Motor neuron (in vitro differentiated cells): ENCODE data around the gene SDF2L1. TPM values are rescaled to one million over a fixed set of nuclear protein-coding genes. Genes with fewer than 3 reads are reported as not detected.

ENCODE experiments used
- ATAC-seq, 8 experiments: fragments of 200-7000 bp; cut with Tn5 transposase; replicated peaks in 6 of 8; 2 replicates each; pipeline ENCODE4 v1.8.0; 2021; ENCODE audit warnings: mild to moderate bottlenecking in 8 of 8, moderate library complexity in 8 of 8
- H3K27ac ChIP-seq, 2 donors: fragments of 250-450 bp; sonication (Bioruptor Pico); 2 replicates each; pipeline ENCODE4 v1.9.0; 2021; ENCODE audit warnings: antibody characterized with exemption in 2 of 2, mild to moderate bottlenecking in 2 of 2, moderate library complexity in 1 of 2
- H3K4me1 ChIP-seq, 2 donors: fragments of 250-450 bp; sonication (Bioruptor Pico); replicated peaks in 1 of 2; 2 replicates each; pipeline ENCODE4 v1.6.1; 2021; ENCODE audit warnings: antibody characterized with exemption in 2 of 2, mild to moderate bottlenecking in 2 of 2, moderate library complexity in 1 of 2
- H3K4me3 ChIP-seq, 5 donors: fragments of 250-450 bp; sonication (Bioruptor Pico); 2 replicates each; pipeline ENCODE4 v1.9.0; 2021; ENCODE audit warnings: antibody characterized with exemption in 5 of 5, mild to moderate bottlenecking in 5 of 5, moderate library complexity in 4 of 5
- WGBS, 10 experiments: fragments of 450-650 bp; shearing (Covaris generic); methylation state at CpG; one replicate each; pipeline ENCODE4 v1.0.0; 2022; 5-methylcytosine and 5-hydroxymethylcytosine counted together
- in situ Hi-C, 9 experiments: fragments of 400-800 bp; cut with MboI; loops; one replicate each; pipeline ENCODE4 v1.15.0; 2021; ENCODE audit warnings: low sequenced_read_pairs in 9 of 9, low pct_unique_long_range_greater_than_20kb in 2 of 9; ENCODE audit not compliant: unreplicated experiment in 9 of 9
- total RNA-seq, 8 experiments: library from RNA; unstranded; fragments of 300-600 nt; gene quantifications; 2 replicates each; pipeline versions ENCODE4 v1.2.3 to v1.2.4, GENCODE V29; 2022

SDF2L1 gene
- total RNA-seq, 8 experiments from 2014 or later = 13.2 to 28.9 (median 18.7) TPM

DNA sequence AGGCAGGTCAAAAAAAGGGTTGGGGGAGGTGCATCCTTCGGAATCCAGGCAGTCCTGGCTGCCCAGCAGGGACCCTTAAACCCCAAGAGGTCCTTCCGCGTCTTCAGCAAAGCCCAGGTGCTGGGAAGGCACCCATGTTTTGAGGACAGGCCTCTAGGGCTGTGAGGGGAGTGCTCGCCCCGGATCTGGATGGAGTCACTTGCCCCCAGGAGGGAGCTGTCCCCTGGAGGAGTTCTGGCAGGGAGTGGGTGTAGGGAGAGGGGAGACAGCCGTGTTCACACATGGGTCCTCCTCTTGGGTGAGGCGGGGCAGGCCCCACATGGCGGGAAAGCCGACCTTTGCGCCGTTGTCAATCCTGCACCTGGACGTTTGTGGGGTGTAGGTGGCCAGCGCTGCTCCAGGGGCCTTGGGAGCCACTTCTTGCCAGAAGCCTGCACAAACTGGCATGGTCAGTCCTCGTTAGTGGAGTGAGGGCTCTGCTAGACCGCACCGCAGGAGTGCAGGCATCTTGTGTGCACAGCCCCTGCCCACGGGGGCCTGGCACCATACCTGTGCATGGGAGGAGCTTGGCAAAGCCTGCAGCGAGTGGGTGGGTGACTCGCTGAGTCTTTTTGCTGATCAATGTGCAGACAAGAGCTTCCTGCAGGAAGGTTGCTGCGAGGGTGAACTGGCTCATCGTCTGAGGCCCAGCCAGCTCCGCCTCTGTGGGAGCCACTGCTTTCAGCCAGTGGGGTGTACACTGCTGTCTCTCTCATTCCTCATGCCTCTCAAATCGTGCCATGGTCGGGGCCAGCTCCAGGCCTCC lies 39.7 kb downstream of the SDF2L1 start:
- WGBS, 10 experiments = 53 to 100% (median 80%) methylated on average over 1 to 5 of the region's 24 CpGs; no CpG with 5 or more reads in 5 of the 10 experiments
- Histone ChIP-seq H3K4me3 (no peak overlapping the region), H3K27ac (peak overlapping the region in 1 of 2 donors; percentile 6), H3K4me1 (no peaks in the 10 kb centered on the region)
- ATAC-seq = peak in 3 of 8 experiments; percentile 6 to 11 (median 8)
- in situ Hi-C loops = loop anchor here in 1 of 9 experiments (25.0 kb wide), 1 partner anchor 94 kb away; no protein-coding TSS in a partner anchor

DNA sequence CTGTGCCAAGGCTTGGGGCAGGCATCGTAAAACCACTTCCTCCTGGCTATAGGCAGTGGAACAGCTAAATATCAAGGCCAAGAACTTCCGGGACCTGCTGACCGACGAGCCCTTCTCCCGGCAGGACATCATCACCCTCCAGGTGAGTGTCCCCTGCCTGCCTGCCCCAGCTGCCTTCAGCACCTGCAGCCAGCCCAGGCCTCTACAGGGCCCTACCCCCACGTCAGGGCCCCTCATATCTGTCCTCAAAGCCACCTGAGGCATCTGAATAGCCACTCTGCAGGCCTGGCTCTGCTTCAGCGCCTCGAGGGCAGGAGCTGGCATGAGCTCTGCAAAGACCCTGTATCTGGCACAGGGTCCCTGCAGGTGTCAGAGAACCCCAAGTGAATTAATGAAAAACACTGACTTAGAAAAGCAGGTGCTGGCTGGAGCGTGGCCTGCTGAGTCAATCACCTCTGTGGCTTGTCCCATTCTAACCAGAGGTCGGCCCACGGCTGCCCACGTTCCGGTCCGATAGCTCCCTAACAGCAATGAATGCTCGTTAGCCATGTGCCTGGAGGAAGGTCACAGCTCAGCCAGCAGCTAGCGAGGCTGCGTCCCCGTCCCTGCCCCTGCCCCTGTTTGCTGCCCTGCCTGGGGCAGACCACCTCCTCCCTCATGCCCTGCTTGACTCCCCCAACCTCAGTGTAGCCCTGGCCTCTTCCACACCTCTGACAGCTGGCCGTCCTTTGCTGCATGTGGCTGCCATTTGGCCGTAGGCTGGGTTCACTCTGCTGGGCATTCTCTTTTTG lies 40.5 kb downstream of the SDF2L1 start:
- no peak for ATAC-seq
- H3K4me1 ChIP-seq = no peaks in the 10 kb centered on the region
- H3K4me3 ChIP-seq = no peak overlapping the region
- 89 to 98% (median 94%) methylated on average over 3 to 8 of the region's 20 CpGs; no CpG with 5 or more reads in 7 of the 10 experiments for WGBS, 10 experiments
- in situ Hi-C loops = loop anchor here in 1 of 9 experiments (25.0 kb wide), 1 partner anchor 95 kb away; no protein-coding TSS in a partner anchor
- H3K27ac ChIP-seq = peak overlapping the region; percentile 6 to 17

DNA sequence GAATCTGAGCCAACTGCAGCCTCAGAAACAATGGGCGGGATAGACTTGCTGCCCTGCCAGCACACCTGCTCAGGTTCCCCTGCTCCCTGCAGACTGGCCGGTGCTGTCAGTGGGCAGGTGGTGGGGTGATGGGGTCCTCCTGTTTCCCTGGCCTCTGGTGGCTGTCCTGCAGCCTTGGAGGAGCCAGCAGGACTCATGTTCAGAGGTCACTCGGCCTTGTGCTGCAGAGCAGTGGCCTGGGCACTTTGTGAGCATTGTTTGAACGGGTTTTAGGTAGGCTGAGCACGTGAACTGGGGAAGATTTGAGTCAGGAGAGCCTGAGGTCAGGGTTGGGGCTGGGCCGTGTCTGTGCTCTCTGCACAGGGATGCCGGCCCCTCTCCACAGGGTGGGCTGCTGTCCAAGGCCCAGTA lies 41.3 kb downstream of the SDF2L1 start:
- H3K4me3 ChIP-seq = no peak overlapping the region
- no peak for ATAC-seq
- no peaks in the 10 kb centered on the region for H3K4me1 ChIP-seq
- in situ Hi-C loops = loop anchor here in 1 of 9 experiments (25.0 kb wide), 1 partner anchor 96 kb away; no protein-coding TSS in a partner anchor
- peak overlapping the region in 1 of 2 donors; percentile 46 for H3K27ac ChIP-seq
- 83 to 100% (median 92%) methylated on average over 1 to 5 of the region's 7 CpGs; no CpG with 5 or more reads in 4 of the 10 experiments for WGBS, 10 experiments

DNA sequence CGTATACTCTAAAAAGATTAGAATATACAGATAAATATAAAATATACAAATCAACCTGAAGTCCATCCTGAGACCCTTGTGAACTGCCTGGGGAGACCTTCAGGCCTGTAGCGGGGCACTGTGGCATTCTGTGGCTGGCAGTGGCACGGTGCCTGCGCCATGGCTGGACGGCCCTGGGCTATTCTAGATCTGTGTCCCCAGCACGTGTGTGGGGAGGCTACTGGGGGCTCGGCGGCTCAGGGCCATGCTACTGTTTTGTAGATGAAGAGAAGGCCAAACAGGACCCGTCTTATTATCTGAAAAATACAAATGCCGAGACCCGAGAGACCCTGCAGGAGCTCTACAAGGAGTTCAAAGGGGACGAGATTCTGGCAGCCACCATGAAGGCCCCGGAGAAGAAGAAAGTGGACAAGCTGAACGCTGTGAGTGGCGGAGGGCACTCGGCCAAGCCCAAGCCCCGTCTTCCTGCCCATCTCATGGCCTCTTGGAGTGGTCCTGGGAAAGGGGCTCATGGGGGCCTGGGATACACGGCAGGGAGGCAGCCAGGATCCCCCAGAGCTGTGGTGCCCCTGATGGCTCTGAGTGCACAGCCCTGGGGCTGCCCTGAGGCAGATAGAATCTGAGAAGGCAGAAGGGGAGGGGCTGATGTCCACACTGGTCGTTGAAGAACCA lies 42.5 kb downstream of the SDF2L1 start:
- H3K4me3 ChIP-seq = no peak overlapping the region
- peak overlapping the region in 1 of 2 donors; percentile 36 for H3K27ac ChIP-seq
- in situ Hi-C loops = loop anchor here in 1 of 9 experiments (25.0 kb wide), 1 partner anchor 97 kb away; no protein-coding TSS in a partner anchor
- no peaks in the 10 kb centered on the region for H3K4me1 ChIP-seq
- no peak for ATAC-seq
- WGBS, 10 experiments = 90 to 100% (median 98%) methylated on average over 2 to 8 of the region's 19 CpGs; no CpG with 5 or more reads in 4 of the 10 experiments

DNA sequence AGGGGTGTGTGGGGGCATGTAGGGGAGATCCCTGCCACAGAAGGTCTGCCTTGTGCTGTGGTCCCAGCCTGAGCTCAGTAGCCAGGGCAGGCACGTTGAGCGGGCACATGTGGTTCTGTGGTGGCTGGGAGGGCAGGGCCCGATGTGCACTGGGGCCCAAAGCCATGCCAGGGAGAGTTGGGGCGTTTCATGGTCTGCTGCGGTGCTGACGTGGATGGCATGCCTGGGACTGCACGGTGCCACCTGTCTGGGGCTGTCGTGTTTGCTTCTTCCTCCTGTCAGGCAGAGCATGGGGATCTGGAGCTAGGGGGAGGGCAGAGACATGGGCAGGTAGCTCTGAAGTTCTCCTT lies 43.0 kb downstream of the SDF2L1 start:
- Histone ChIP-seq H3K27ac (peak overlapping the region in 1 of 2 donors; percentile 36), H3K4me3 (no peak overlapping the region), H3K4me1 (no peaks in the 10 kb centered on the region)
- no peak for ATAC-seq
- in situ Hi-C loops = loop anchor here in 1 of 9 experiments (25.0 kb wide), 1 partner anchor 98 kb away; no protein-coding TSS in a partner anchor
- 40 to 100% (median 94%) methylated on average over 1 to 4 of the region's 8 CpGs; no CpG with 5 or more reads in 4 of the 10 experiments for WGBS, 10 experiments

DNA sequence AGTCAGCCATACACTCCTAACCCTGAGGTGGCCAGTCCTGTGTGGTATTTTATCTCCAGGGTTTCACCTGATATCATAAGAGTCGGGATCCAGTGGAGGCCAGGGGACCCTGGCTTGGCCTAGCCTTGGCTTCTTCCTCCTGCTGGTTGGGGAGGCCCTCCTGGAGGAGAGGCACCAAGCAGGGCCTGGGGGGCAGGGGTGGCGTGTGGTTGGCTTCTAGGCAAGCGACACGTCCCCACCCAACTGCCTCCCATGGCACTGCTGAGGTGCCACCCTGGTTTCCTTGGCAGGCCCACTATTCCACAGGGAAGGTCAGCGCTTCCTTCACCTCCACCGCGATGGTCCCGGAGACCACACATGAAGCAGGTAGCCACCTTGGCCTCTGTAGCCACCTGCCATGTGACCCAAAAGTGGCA lies 44.1 kb downstream of the SDF2L1 start:
- in situ Hi-C loops = loop anchor here in 1 of 9 experiments (25.0 kb wide), 1 partner anchor 99 kb away; no protein-coding TSS in a partner anchor
- ATAC-seq = peak in 1 of 8 experiments; percentile 6
- peak overlapping the region in 1 of 2 donors; percentile 53 for H3K27ac ChIP-seq
- 92 to 94% methylated on average over 4 to 5 of the region's 8 CpGs; no CpG with 5 or more reads in 8 of the 10 experiments for whole genome bisulfite sequencing, 10 experiments
- H3K4me3 ChIP-seq = no peak overlapping the region
- H3K4me1 ChIP-seq = no peaks in the 10 kb centered on the region

DNA sequence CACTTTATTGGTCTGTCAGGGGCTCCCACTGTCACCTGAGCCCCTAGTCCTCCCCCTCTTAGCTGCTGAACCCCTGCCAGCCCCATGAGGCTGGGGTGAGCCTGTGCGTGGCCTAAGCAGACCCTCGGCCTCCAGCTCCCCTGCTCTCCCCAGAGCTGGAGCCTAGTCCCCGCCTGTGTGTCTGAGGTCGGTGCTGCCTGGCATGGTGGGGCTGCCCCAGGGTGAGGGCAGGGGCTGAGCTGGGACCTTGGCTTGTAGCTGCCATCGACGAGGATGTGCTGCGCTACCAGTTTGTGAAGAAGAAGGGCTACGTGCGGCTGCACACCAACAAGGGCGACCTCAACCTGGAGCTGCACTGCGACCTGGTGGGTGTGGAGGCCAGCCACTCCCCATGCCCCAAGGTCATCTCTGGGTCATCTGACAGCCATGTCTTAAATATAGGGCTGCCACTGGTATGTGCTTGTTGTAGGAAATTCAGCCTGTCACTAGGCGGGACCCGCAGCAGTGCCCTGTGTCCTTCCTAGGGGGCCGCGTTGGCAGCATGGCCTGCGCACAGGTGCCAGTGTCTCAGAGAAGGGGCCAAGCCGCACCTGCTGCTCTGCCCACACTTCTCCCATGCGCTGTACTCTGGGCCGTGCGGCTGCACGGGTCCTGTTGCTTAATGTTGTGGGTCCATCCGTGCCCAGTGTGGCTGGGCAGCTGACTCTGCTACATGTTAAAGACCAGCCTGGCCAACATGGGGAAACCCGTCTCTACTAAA lies 44.7 kb downstream of the SDF2L1 start:
- WGBS, 10 experiments = 98 to 100% (median 100%) methylated on average over 1 to 9 of the region's 23 CpGs; no CpG with 5 or more reads in 6 of the 10 experiments

DNA sequence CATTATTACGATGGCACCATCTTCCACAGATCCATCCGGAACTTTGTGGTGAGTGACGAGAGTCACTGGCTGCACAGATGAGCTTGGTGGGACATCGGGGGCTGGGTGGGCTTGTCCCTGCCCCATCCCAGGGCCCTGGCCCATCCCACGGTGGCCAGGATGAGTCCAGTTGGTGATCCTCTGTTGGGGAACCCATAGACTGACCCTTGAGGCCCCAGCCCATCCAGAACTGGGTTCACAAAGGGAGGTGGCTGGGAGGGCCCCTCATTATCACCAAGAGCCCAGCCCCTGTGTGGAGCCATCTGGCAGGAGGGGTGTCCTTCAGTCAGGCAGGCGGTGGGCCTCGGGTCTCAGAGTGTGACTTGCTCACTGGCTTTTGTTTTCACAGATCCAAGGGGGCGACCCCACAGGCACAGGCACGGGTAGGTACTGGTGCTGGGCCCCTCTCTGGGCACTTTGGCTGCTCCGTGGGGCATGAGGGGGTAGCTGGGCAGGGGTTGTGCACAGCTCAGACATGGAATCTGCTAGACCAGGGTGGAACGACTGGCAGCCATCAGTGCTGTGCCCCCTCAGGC lies 45.7 kb downstream of the SDF2L1 start:
- 40 to 100% (median 81%) methylated on average over 1 to 8 of the region's 11 CpGs; no CpG with 5 or more reads in 3 of the 10 experiments for WGBS, 10 experiments
- Histone ChIP-seq H3K27ac (peak overlapping the region in 1 of 2 donors; percentile 44), H3K4me1 (no peaks in the 10 kb centered on the region), H3K4me3 (no peak overlapping the region)
- in situ Hi-C loops = loop anchor here in 1 of 9 experiments (25.0 kb wide), 1 partner anchor 100 kb away; no protein-coding TSS in a partner anchor
- ATAC-seq = peak in 1 of 8 experiments; percentile 14

More for the DNA sequence above, 44.7 kb downstream of the SDF2L1 start:
- in situ Hi-C loops = loop anchor here in 1 of 9 experiments (25.0 kb wide), 1 partner anchor 100 kb away; no protein-coding TSS in a partner anchor
- no peak overlapping the region for H3K27ac ChIP-seq
- H3K4me1 ChIP-seq = no peaks in the 10 kb centered on the region
- no peak overlapping the region for H3K4me3 ChIP-seq
- peak in 3 of 8 experiments; percentile 6 to 25 (median 11) for ATAC-seq

DNA sequence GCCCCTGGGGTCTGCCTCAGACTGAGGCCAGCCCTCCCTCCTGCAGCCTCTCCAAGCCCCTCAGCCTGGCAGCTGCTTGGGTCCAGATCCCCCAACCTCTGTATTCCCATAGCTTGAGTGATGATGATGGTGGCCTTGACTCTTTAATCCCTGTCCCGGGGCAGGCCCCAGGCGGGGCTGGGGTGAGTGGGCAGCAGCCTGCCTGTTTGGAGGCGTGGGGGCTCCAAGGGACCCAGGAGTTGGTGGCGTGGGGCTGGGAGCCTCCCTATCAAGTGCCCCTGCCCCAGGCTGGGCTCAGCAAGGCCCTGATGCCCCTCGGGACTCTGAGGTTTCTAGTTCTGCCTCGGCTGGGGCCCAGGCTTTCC lies 46.2 kb downstream of the SDF2L1 start:
- no peaks in the 10 kb centered on the region for H3K4me1 ChIP-seq
- H3K27ac ChIP-seq = no peak overlapping the region
- no CpG with 5 or more reads among the region's 6 CpGs for WGBS, 10 experiments
- in situ Hi-C loops = loop anchor here in 1 of 9 experiments (25.0 kb wide), 1 partner anchor 101 kb away; no protein-coding TSS in a partner anchor
- no peak overlapping the region for H3K4me3 ChIP-seq
- peak in 1 of 8 experiments; percentile 3 for ATAC-seq

DNA sequence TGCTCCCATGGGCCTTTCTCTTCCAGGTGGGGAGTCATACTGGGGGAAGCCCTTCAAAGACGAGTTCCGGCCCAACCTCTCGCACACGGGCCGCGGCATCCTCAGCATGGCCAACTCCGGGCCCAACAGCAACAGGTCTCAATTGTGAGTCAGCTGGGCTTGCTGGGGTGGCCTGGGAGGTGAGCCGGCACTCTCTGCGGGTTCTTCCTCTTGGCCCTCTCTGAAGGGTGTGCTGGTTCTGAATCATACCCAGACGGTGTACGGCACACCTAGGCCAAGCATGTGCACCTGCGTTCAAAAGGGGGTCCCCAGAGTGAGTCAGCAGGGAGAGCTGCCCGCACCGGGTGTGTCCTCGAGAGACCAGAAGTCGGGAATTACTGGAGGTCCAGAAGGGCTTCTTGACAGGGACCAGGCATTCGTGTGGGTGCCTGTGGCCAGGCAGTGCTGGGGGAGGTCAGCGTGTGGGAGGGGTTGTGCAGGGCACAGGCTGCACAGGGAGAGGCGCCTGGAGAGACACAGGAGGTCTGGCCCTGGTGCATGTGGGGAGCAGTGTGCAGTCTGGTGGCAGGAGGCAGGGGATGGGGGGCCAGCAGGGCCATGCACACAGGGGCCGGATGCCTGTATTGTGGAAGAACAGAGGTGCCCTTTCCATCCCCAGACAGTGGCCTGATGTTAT lies 46.7 kb downstream of the SDF2L1 start:
- Histone ChIP-seq H3K4me1 (no peaks in the 10 kb centered on the region), H3K4me3 (no peak overlapping the region), H3K27ac (no peak overlapping the region)
- 75 to 100% (median 98%) methylated on average over 1 to 5 of the region's 20 CpGs; no CpG with 5 or more reads in 6 of the 10 experiments for WGBS, 10 experiments
- in situ Hi-C loops = loop anchor here in 1 of 9 experiments (25.0 kb wide), 1 partner anchor 102 kb away; no protein-coding TSS in a partner anchor
- no peak for ATAC-seq

DNA sequence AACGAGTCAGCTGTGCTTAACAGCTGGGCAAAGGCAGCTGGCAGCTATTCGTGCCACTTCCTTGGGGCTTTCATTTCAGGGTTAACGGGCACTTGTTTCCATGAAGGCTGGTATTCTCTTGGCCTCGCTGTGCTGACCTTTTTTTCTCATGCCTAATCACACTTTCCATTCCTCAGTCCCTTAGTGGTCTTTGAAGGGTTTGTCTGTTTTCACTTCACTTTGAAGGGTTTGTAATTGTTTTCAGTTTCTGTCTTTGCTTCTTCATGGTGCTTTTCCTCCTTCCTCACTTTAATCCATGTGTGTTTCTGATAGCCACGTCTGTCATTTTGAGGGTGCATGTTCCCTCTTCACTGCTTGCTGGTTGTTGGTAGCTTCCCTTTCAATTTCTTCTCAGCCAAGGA lies 48.3 kb downstream of the SDF2L1 start:
- ATAC-seq = no peak
- Histone ChIP-seq H3K4me3 (no peak overlapping the region), H3K27ac (no peak overlapping the region), H3K4me1 (no peaks in the 10 kb centered on the region)
- in situ Hi-C loops = loop anchor here in 1 of 9 experiments (25.0 kb wide), 1 partner anchor 103 kb away; no protein-coding TSS in a partner anchor
- WGBS, 10 experiments = 28 to 100% (median 88%) methylated on average over 1 to 5 of the region's 5 CpGs; no CpG with 5 or more reads in 1 of the 10 experiments
